Fibroblast of lung (primary cell): Measurements from ENCODE around the gene PGLYRP3. TPM values are rescaled to one million over a fixed set of nuclear protein-coding genes. Genes with fewer than 3 reads are reported as not detected.

Experiments
- DNase-seq, 2 donors: peaks; one replicate each; pipeline versions ENCODE4 v3.0.0 to v3.0.0-alpha.2; 2010; ENCODE audit warnings: low read depth in 2 of 2
- H2AFZ ChIP-seq: 2 replicates; pipeline ENCODE4 v1.5.1; 2012; ENCODE audit warnings: low read length, control low read depth, inconsistent platforms
- H3K27ac ChIP-seq: 2 replicates; pipeline ENCODE4 v1.5.1; 2011; ENCODE audit warnings: low read length, control low read depth; ENCODE audit not compliant: insufficient read depth
- H3K27me3 ChIP-seq: 2 replicates; pipeline ENCODE4 v1.5.1; 2011; ENCODE audit warnings: mild to moderate bottlenecking, low read length; ENCODE audit not compliant: control insufficient read depth, insufficient read depth
- H3K36me3 ChIP-seq: 2 replicates; pipeline ENCODE4 v1.5.1; 2011; ENCODE audit warnings: low read length; ENCODE audit not compliant: control insufficient read depth, insufficient read depth
- H3K4me1 ChIP-seq: 2 replicates; pipeline ENCODE4 v1.5.1; 2011; ENCODE audit warnings: low read length; ENCODE audit not compliant: control insufficient read depth, insufficient read depth; ENCODE audit errors: extremely low read depth
- H3K4me2 ChIP-seq: 2 replicates; pipeline ENCODE4 v1.5.1; 2011; ENCODE audit warnings: low read length, control low read depth; ENCODE audit not compliant: insufficient read depth; ENCODE audit errors: extremely low read depth
- H3K4me3 ChIP-seq, 4 experiments: fragments of 200-600 bp in 1 of 4; sonication (generic) in 1 of 4; replicated peaks in 1 of 4; 2 replicates each; pipeline ENCODE4 v1.5.1; 2011 to 2016; ENCODE audit warnings: low read length in 4 of 4, low read depth in 3 of 4, mild to moderate bottlenecking in 3 of 4, control low read depth in 2 of 4, inconsistent platforms in 1 of 4, mixed read lengths in 1 of 4; ENCODE audit not compliant: insufficient read depth in 1 of 4; ENCODE audit errors: control extremely low read depth in 1 of 4
- H3K79me2 ChIP-seq: 2 replicates; pipeline ENCODE4 v1.5.1; 2012; ENCODE audit warnings: mild to moderate bottlenecking, low read length, inconsistent platforms; ENCODE audit not compliant: control insufficient read depth, insufficient read depth
- H3K9ac ChIP-seq: 2 replicates; pipeline ENCODE4 v1.5.1; 2011; ENCODE audit warnings: mild to moderate bottlenecking, low read length, control low read depth; ENCODE audit not compliant: insufficient read depth
- H3K9me3 ChIP-seq: 2 replicates; pipeline ENCODE4 v1.5.1; 2012; ENCODE audit warnings: low read depth, low read length; ENCODE audit not compliant: control insufficient read depth, insufficient read depth
- H4K20me1 ChIP-seq: 2 replicates; pipeline ENCODE4 v1.5.1; 2011; ENCODE audit warnings: low read length; ENCODE audit not compliant: control insufficient read depth, insufficient read depth; ENCODE audit errors: extremely low read depth
- CTCF ChIP-seq, 2 donors: IDR thresholded peaks in 1 of 2; conservative IDR thresholded peaks in 1 of 2; 1 replicate in 1 of 2; 2 replicates in 1 of 2; pipeline ENCODE4 v1.5.1; 2011 to 2012; ENCODE audit warnings: low read length in 2 of 2, control low read depth in 1 of 2, inconsistent platforms in 1 of 2, low read depth in 1 of 2, mild to moderate bottlenecking in 1 of 2
- EZH2 ChIP-seq: IDR thresholded peaks from 2 replicates; pipeline ENCODE4 v1.5.1; 2012; ENCODE audit warnings: low read length, control low read depth, mild to moderate bottlenecking; ENCODE audit errors: missing control alignments
- polyA plus RNA-seq, 2 donors: library from polyadenylated mRNA; depleted of rRNA in 1 of 2; stranded (reverse) in 1 of 2; unstranded in 1 of 2; fragments of >200 nt; gene quantifications; 2 replicates each; pipeline ENCODE4 v1.2.1, GENCODE V29; 2011 to 2012; ENCODE audit warnings: missing spikeins in 1 of 2
- total RNA-seq: library from RNA; depleted of rRNA; stranded (reverse); fragments of >200 nt; gene quantifications from 2 replicates; pipeline ENCODE4 v1.2.1, GENCODE V29; 2014

The PGLYRP3 gene
- total and polyA plus RNA-seq, 2 donors (not counting 1 experiment from before 2014, with no cell fraction given) = not detected

- no peaks in the 10 kb centered on the region for H3K36me3 ChIP-seq
Observed at GRCh38 chr1:153251988-153252387, 60.8 kb downstream of the PGLYRP3 start.

GRCh38 chr1:153251562-153251961 is 61.2 kb downstream of the PGLYRP3 start:
- Histone ChIP-seq H3K36me3 (no peaks in the 10 kb centered on the region), H3K4me2 (no peak overlapping the region), H4K20me1 (no peaks in the 10 kb centered on the region), H3K4me3 (no peak overlapping the region), H3K27ac (no peak overlapping the region), H2AFZ (no peak overlapping the region), H3K9ac (no peak overlapping the region), H3K79me2 (no peaks in the 10 kb centered on the region), H3K4me1 (no peaks in the 10 kb centered on the region), H3K9me3 (no peaks in the 10 kb centered on the region), H3K27me3 (no peaks in the 10 kb centered on the region)
- no peak for DNase-seq
- no peak for TF ChIP-seq CTCF (conservative IDR thresholded peaks at IDR 0.05 in 1 of 2, IDR thresholded peaks at IDR 0.05 in 1 of 2; ENCODE audit: low read depth in 1 of 2, low read length in 2 of 2)
- TF ChIP-seq EZH2 = no peak

More at GRCh38 chr1:153251988-153252387, 60.8 kb downstream of the PGLYRP3 start:
- Histone ChIP-seq H4K20me1 (no peaks in the 10 kb centered on the region), H3K27me3 (no peaks in the 10 kb centered on the region), H2AFZ (no peak overlapping the region), H3K4me1 (no peaks in the 10 kb centered on the region), H3K27ac (no peak overlapping the region), H3K79me2 (no peaks in the 10 kb centered on the region), H3K4me2 (no peak overlapping the region), H3K4me3 (no peak overlapping the region), H3K9me3 (no peaks in the 10 kb centered on the region), H3K9ac (no peak overlapping the region)
- TF ChIP-seq CTCF (conservative IDR thresholded peaks at IDR 0.05 in 1 of 2, IDR thresholded peaks at IDR 0.05 in 1 of 2; ENCODE audit: low read depth in 1 of 2, low read length in 2 of 2) (no peak), EZH2 (no peak)
- no peak for DNase-seq

DNA sequence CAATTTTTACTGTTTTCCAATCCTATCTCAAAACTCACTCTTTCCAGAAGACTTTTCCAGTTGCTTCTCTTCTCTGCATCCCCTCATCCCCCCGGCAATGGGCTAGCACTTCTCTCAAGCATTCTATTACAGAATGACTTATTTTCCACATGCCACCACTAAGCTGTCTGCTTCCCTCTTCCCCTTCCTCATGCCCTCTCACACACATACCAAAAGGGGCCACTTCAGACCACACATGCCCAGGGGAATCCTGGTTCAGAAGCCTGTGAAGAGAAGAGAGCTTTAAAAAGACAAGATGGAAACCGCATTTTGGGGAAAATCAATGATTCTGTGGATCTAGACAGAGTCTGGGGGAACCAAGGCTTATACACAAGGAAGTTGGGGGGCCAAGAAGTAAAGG is 61.7 kb downstream of the PGLYRP3 start:
- Histone ChIP-seq H4K20me1 (no peaks in the 10 kb centered on the region), H3K27me3 (no peaks in the 10 kb centered on the region), H3K36me3 (no peaks in the 10 kb centered on the region), H3K79me2 (no peaks in the 10 kb centered on the region), H3K9ac (no peak overlapping the region), H3K4me1 (no peaks in the 10 kb centered on the region), H3K4me3 (no peak overlapping the region), H3K27ac (no peak overlapping the region), H3K4me2 (no peak overlapping the region), H2AFZ (no peak overlapping the region), H3K9me3 (no peaks in the 10 kb centered on the region)
- no peak for DNase-seq
- no peak for TF ChIP-seq EZH2
- no peak for TF ChIP-seq CTCF (conservative IDR thresholded peaks at IDR 0.05 in 1 of 2, IDR thresholded peaks at IDR 0.05 in 1 of 2; ENCODE audit: low read depth in 1 of 2, low read length in 2 of 2)
